Tibial artery (tissue), 4 donors: ENCODE results near the gene NSD2.

Experiments
- DNase-seq, 2 donors: peaks; one replicate each; pipeline ENCODE4 v3.0.0-alpha.2; 2019
- H3K27ac ChIP-seq, 2 donors: fragments of 200-600 bp; sonication (generic) in 1 of 2; 1 replicate in 1 of 2; 2 replicates in 1 of 2; pipeline ENCODE4 v1.5.1; 2018 to 2019; ENCODE audit warnings: mild to moderate bottlenecking in 1 of 2
- H3K27me3 ChIP-seq, 2 donors: fragments of 200-600 bp; sonication (generic) in 1 of 2; one replicate each; pipeline versions ENCODE4 v1.5.1 to v1.6.0; 2016 to 2019
- H3K36me3 ChIP-seq, 3 donors: fragments of 200-600 bp; sonication (generic) in 2 of 3; one replicate each; pipeline ENCODE4 v1.5.1; 2016 to 2019; ENCODE audit warnings: mild to moderate bottlenecking in 2 of 3
- H3K4me1 ChIP-seq, 4 donors: fragments of 200-600 bp; sonication (generic) in 2 of 4; 1 replicate in 3 of 4; 2 replicates in 1 of 4; pipeline ENCODE4 v1.5.1; 2016 to 2019
- H3K4me3 ChIP-seq, 2 donors: fragments of 200-600 bp; sonication (generic) in 1 of 2; 1 replicate in 1 of 2; 2 replicates in 1 of 2; pipeline ENCODE4 v1.5.1; 2018 to 2019; ENCODE audit warnings: mild to moderate bottlenecking in 2 of 2
- H3K9me3 ChIP-seq, 3 donors: fragments of 200-600 bp; sonication (generic) in 1 of 3; one replicate each; pipeline ENCODE4 v1.5.1; 2016 to 2019
- intact Hi-C: fragments of 100-400 bp; cut with DNase I; formaldehyde crosslinking; loops from one replicate; pipeline ENCODE4 v1.15.0; 2023; ENCODE audit warnings: low total_unique reads
- TF ChIP-seq, protein P1 (sequence below), 2 experiments: fragments of 200-600 bp in 1 of 2; fragments of 450-650 bp in 1 of 2; IDR thresholded peaks; one replicate each; pipeline ENCODE4 v1.5.1; 2017 to 2019; ENCODE audit warnings: antibody characterized with exemption in 2 of 2, mild to moderate bottlenecking in 1 of 2, moderate library complexity in 1 of 2

Gene NSD2

DNA sequence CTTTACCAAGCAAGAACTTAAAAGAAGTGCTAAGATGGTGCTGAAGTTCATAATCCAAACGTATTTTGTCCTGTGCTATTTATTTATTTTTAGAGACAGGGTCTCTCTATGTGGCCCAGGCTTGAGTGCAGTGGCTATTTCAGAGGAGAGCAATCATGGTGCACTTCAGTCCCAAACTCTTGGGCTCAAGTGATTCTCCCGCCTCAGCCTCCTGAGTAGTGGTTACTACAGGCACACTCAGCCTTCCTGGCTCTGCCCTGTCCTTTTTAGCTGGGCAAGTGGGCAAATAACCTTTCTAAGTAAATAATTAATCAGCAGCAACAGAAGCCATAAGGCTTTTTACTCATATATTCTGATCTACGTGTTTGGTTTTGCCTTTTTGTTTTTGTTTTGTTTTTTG is 2.6 kb downstream of the NSD2 start:
- intact Hi-C loops: loop anchor here (10.0 kb wide), 1 partner anchor 131 kb away; the partner anchor contains the start of gene NELFA
- peaks cover 0 to 26% (median 15%) of the 10 kb centered on the region in 4 donors for H3K4me1 ChIP-seq
- H3K27me3 ChIP-seq: no peaks in the 10 kb centered on the region
- DNase-seq: no peak
- H3K27ac ChIP-seq: no peak overlapping the region
- H3K9me3 ChIP-seq: no peaks in the 10 kb centered on the region
- no peak overlapping the region for H3K4me3 ChIP-seq
- TF ChIP-seq, protein P1, sequence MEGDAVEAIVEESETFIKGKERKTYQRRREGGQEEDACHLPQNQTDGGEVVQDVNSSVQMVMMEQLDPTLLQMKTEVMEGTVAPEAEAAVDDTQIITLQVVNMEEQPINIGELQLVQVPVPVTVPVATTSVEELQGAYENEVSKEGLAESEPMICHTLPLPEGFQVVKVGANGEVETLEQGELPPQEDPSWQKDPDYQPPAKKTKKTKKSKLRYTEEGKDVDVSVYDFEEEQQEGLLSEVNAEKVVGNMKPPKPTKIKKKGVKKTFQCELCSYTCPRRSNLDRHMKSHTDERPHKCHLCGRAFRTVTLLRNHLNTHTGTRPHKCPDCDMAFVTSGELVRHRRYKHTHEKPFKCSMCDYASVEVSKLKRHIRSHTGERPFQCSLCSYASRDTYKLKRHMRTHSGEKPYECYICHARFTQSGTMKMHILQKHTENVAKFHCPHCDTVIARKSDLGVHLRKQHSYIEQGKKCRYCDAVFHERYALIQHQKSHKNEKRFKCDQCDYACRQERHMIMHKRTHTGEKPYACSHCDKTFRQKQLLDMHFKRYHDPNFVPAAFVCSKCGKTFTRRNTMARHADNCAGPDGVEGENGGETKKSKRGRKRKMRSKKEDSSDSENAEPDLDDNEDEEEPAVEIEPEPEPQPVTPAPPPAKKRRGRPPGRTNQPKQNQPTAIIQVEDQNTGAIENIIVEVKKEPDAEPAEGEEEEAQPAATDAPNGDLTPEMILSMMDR (IDR thresholded peaks at IDR 0.05): no peak
- H3K36me3 ChIP-seq: no peaks in the 10 kb centered on the region

DNA sequence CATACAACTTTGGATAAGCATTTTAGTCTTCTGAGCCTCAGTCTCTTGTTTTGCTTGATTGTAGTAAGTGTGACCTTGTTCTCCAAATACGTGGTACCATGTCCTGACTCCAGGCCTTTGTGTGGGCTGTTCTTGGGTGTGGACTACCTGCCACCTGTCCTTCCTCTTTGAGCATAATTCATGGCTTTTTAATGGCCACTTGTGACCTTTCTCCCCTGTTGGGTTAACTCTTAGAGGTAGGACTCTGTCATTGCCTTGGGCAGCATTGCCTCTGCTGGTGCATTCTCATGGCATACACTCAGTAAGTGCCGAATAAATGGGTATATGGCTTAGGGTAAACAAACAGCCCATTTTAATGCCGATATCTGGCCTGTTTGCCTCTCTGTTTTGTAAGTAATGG is 3.0 kb downstream of the NSD2 start:
- H3K36me3 ChIP-seq: no peaks in the 10 kb centered on the region
- no peak for DNase-seq
- H3K4me3 ChIP-seq: no peak overlapping the region
- peaks cover 0 to 26% (median 15%) of the 10 kb centered on the region in 4 donors for H3K4me1 ChIP-seq
- TF ChIP-seq, protein P1 (IDR thresholded peaks at IDR 0.05): no peak
- H3K27me3 ChIP-seq: no peaks in the 10 kb centered on the region
- intact Hi-C loops: loop anchor here (10.0 kb wide), 1 partner anchor 131 kb away; the partner anchor contains the start of gene NELFA
- H3K27ac ChIP-seq: no peak overlapping the region
- H3K9me3 ChIP-seq: no peaks in the 10 kb centered on the region

DNA sequence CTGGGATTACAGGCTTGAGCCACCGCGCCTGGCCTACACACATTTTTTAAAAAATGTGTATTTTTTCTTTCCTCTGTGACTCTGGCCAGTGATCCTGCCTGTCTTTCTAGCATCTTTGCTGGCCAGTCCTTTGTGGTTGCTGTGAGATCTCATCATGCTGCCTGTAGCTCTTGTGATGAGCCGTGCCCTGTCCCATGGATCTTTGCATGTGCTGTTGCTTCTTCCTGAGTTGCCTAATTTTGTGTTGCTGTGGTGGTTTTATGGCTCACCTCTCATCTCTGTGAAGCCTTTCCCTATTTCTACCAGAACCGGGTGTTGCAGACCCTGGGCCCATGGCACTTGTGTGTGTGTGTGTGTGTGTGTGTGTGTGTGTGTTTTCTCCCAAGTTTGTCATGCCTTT is 8.3 kb downstream of the NSD2 start:
- DNase-seq: no peak
- Histone ChIP-seq H3K9me3 (no peaks in the 10 kb centered on the region), H3K27me3 (no peaks in the 10 kb centered on the region), H3K4me3 (no peak overlapping the region), H3K4me1 (no peaks in the 10 kb centered on the region), H3K36me3 (no peaks in the 10 kb centered on the region), H3K27ac (no peak overlapping the region)
- TF ChIP-seq, protein P1 (IDR thresholded peaks at IDR 0.05): no peak
- intact Hi-C loops: loop anchor here (10.0 kb wide), 1 partner anchor 125 kb away; the partner anchor contains the start of gene NELFA

DNA sequence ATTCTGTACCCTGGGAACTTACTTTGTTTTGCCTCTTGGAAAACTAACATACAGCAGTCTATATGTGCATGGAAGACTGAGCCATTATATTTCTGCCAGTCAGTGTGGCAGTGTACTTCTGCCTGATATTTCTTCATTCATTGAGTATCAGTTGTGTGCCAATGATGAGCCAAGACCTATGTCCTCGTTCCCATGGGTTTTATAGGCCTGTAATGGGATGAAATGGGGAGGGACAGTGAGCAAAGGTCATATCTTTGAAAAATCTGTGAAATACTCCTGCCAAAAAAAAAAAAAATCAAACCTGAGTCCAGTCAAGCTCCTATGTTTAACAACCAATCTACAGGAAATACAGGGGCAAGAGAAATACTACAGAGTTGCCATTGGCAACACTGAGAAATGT is 9.1 kb downstream of the NSD2 start:
- Histone ChIP-seq H3K36me3 (no peaks in the 10 kb centered on the region), H3K4me1 (no peaks in the 10 kb centered on the region), H3K27ac (no peak overlapping the region), H3K27me3 (no peaks in the 10 kb centered on the region), H3K9me3 (no peaks in the 10 kb centered on the region), H3K4me3 (no peak overlapping the region)
- TF ChIP-seq, protein P1 (IDR thresholded peaks at IDR 0.05): no peak
- no peak for DNase-seq
- intact Hi-C loops: no loop called here

DNA sequence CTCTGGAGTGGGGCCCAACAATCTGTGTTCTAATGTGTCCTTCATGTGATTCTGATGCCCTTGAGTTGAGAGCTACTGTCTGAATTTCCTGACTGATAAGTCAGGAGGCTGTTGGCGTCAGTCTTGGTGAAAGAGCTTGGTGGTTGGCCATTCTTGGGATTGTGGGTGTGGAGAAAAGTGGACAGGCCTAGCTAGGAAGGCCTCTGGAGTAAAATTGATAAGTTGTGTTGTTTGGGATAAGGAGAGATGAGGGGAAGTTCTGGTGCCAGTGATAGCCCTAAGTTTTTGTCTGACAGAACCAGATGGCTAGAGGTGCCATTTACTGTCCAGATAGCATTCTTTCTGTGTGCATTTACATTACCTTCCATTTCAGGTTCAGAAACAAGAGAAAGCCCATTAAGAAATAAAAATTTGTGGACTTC is 11.7 kb downstream of the NSD2 start:
- no peaks in the 10 kb centered on the region for H3K36me3 ChIP-seq
- no peaks in the 10 kb centered on the region for H3K9me3 ChIP-seq
- H3K27ac ChIP-seq: no peak overlapping the region
- intact Hi-C loops: no loop called here
- no peaks in the 10 kb centered on the region for H3K27me3 ChIP-seq
- H3K4me1 ChIP-seq: no peaks in the 10 kb centered on the region
- TF ChIP-seq, protein P1 (IDR thresholded peaks at IDR 0.05): no peak
- no peak for DNase-seq
- H3K4me3 ChIP-seq: no peak overlapping the region

DNA sequence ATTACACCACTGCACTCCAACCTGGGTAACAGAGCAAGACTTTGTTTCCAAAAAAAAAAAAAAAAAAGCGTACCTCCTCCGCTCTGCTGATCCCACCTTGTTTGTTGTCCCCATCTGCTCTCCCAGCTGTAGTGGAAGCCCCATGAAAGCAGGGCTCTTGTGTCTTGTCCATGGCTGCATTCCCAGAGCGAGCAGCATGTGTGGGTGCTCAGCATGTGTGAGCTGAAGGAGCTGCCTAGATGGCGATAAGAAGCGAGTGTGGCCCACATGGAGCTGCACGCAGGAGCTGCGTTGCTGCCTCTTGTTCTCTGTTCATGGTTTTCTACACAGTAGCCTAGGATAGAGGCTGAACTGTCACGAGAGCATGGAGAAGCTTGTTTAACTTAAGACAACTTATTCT is 12.4 kb downstream of the NSD2 start:
- Histone ChIP-seq H3K9me3 (no peaks in the 10 kb centered on the region), H3K27me3 (no peaks in the 10 kb centered on the region), H3K4me1 (no peaks in the 10 kb centered on the region), H3K36me3 (no peaks in the 10 kb centered on the region), H3K27ac (no peak overlapping the region), H3K4me3 (no peak overlapping the region)
- DNase-seq: no peak
- TF ChIP-seq, protein P1 (IDR thresholded peaks at IDR 0.05): no peak
- intact Hi-C loops: no loop called here
